HG02981 (cell line): ENCODE measurements around the gene C19orf67.

Experiments used
- ATAC-seq: cut with Tn5 transposase; IDR thresholded peaks from one replicate; pipeline ENCODE4 v1.9.1; 2021; ENCODE audit warnings: mild to moderate bottlenecking, moderate library complexity; ENCODE audit not compliant: unreplicated experiment

C19orf67 gene

GRCh38 chr19:14086098-14086497, 515 bp upstream of the C19orf67 start:
- ATAC-seq = no peak

GRCh38 chr19:14082675-14082960, 3.0 kb downstream of the C19orf67 start:
- no peak for ATAC-seq

DNA sequence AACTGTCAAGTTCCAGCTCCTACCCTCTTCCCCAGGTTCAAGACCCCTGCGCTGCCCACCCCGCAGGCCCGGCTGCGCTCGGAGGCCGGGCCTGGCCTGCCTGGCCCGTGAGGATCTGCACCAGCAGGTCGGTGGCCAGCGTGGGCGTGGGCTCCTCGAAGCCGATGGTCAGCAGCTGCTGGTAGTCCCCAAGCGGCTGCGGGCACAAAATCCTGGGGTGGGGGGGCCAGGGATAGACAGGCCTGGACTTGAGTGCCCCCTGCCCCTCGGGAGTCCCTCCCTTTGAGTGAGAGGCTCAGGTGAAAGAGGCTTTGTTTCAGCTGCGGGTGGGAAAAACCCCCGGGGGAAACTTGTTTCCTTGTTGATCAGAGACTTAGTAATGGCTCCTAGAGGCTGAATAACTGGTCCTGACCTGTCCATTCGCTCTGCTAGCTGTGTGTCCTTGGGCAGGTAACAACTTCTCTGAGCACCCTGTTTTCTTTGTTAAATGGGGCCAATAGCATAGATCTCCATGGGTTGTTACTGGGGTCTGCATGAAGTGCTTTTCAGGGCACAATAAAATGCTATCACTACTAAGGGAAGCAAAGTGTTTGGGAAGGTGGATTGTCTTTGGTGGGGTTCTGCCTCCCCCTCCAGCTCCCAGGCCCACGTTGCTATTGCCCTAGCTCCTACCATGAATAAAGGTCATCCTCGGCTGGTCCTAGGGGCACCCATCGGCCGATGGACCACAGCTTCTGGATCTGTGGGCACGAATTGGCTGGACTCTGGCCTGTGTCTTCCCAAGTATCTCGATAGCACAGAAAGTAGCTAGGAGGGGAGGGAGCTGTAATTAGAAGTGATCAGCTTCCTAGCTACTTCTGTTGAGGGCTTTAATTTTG, 3.5 kb downstream of the C19orf67 start:
- ATAC-seq = no peak

DNA sequence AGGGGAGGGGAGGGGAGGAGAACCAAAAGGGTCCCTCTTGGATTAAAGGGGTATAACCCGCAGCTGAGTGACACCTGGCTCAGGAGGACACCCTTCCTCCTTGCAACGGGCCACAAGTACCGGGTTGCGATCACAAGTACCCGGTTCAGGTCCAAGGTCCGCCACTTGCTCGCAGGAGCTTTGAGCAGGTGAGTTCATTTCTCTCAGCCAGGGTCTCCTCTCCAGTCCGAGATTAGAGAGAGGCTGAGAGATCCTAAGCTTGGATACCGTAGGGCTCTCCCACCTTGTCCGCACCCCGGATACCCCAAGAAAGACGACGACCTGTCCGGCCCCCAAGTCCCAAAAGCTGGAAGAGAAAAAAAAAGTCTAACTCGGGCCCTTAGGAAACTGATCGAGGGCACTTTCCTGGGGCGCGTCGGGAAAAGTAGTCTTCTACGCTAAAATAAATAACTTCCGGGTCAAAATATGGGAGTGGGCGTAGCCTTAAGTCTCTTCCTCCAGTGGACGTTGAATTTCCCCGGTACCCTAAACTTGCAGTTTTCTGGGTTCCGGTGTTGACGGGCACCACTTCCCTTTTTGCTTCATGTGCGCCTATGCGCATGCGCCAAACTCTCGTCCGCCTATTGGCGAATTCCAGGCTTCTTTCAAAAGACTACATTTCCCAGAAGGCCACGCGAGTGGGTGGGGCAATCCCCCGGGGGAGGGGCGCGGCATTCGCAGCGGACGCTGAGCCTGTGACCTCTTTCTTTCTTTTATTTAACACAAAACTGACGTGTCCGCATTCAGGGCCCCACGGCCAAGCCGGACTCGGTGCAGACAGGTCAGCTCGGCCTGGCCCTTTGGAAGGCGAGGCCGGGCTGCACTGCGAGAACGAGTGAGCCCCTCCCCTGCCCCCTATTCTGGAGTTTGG, 4.4 kb downstream of the C19orf67 start:
- ATAC-seq = peak; percentile 77

GRCh38 chr19:14078411-14078810, 7.2 kb downstream of the C19orf67 start:
- no peak for ATAC-seq

DNA sequence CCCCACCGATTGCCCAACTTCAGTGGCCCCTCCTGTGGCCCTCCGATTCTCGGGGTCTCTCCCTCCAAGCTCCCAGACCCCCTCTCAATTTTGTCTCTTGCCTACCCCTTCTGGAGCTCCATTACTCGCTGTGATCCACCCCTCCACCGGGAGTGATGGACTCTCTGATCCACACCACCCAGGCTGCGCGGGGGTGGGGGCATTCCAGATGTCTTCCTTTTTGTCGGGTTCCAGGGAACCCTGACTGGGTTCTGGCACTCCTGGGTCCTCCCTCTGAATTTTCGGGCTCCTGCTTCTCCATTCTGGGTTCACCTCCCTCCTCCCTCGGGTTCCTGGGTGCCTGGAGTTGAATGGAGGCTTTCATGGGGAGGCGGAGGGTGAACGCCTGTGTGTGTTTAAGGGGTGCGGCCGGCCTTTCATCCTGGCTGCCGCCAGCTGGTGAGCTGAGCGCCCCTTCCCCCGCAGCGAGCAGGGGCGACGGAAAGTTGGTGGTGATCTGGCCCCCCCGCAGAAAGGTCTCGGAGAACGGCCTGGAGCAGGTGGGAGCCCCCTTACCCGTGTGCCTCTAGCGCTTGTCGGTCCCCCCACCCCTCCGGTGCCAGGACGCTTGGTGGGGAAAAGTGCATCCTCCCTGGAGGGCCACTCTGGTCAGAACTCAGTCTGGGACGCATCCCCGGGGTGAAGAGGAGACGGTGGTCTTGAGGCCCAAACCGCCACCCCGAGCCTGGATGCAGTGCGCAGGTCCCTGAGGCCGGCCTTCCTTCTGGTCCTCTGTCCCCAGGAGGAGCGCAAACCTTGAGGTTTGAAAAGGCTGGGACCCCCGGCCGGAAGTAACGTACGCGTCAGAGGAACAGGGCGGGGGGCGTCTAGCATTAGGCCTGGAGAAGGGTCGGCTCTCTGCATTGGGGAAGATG, 11.4 kb downstream of the C19orf67 start:
- ATAC-seq = no peak

- ATAC-seq = peak; percentile 45
These were observed 12.2 kb downstream of the C19orf67 start for GRCh38 chr19:14073261-14073924.

GRCh38 chr19:14072535-14073260, 12.9 kb downstream of the C19orf67 start, which contains the start of gene MISP3:
Gene MISP3, plus strand, starts transcription at chr19:14072786. Its CDS starts 524 bp downstream, at chr19:14073310.
- no peak for ATAC-seq

- no peak for ATAC-seq
These were observed 15.1 kb downstream of the C19orf67 start for GRCh38 chr19:14070268-14071050.

DNA sequence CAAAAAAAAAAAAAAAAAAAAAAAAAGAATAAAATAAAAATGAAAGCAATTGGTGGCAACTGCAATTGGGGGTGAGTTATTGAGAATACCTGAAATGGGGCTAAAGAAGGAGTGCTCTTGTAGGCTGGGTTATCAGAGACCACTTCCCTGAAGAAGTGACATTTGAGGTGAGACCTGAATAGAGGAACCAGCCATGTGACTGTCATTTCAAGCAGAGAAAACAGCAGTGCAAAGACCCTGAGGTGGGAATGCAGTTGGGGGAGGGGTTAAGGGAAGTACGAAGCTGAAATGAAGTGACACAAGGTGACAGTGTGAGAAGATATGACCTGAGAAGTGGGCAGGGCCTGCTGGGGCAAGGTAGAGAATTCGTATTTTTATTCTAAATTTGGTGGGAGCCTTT, 19.4 kb downstream of the C19orf67 start:
- no peak for ATAC-seq

DNA sequence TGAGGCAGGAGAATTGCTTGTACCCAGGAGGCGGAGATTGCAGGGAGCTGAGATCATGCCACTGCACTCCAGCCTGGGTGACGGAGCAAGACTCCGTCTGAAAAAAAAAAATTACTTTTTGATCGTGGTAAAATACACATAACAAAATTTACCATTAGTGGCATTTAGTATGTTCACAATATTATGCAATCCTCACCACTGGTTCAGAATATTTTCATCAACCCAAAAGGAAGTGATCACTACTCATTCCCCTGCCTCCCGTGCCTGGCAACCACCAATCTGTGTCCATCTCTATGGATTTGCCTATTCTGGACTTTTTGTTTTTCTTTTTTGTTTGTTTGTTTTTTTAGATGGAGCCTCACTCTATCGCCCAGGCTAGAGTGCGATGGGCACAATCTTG, 22.5 kb downstream of the C19orf67 start:
- no peak for ATAC-seq

GRCh38 chr19:14062558-14062855, 23.1 kb downstream of the C19orf67 start:
- ATAC-seq = no peak

GRCh38 chr19:14061751-14062557, 23.6 kb downstream of the C19orf67 start, which contains the start of gene PALM3:
Gene PALM3, minus strand, starts transcription at chr19:14062076. Its CDS starts 96 bp downstream, at chr19:14061980.
- no peak for ATAC-seq

- no peak for ATAC-seq
These were observed 24.4 kb downstream of the C19orf67 start for GRCh38 chr19:14061081-14061749.

GRCh38 chr19:14059652-14060155, 25.9 kb downstream of the C19orf67 start:
- no peak for ATAC-seq

DNA sequence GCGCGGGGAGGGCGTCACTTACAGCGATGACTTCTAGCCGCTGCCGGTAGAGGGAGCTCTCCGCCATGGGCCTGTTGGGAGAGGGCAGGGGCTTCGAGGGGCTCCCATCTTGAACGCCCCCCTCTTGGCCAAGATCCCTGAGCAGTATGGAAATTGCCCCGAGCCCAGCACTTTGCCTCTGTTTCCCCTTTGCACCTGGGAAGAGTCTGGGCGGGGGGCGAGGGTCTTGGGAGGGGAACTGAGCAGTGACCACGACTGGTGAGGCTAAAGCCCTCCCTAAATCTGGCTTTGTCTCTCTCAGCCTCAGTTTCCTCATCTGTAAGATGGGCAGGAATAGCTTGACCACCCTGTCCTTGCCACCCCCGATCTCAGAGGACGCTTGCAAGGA, 26.5 kb downstream of the C19orf67 start:
- ATAC-seq = no peak
